Gastroesophageal sphincter (tissue), 4 donors: Measurements from ENCODE around the gene ESD. TPM values are rescaled to one million over a fixed set of nuclear protein-coding genes. Genes with fewer than 3 reads are reported as not detected.

Experiments used
- ATAC-seq: fragments of 150-250 bp; one replicate; pipeline ENCODE4 v1.9.1; 2016; ENCODE audit warnings: mild to moderate bottlenecking, moderate library complexity
- H3K27ac ChIP-seq, 4 donors: fragments of 200-600 bp; sonication (generic) in 3 of 4; 1 replicate in 3 of 4; 2 replicates in 1 of 4; pipeline ENCODE4 v1.5.1; 2016 to 2019
- H3K27me3 ChIP-seq: fragments of 200-600 bp; sonication (generic); one replicate; pipeline ENCODE4 v1.5.1; 2019
- H3K36me3 ChIP-seq, 2 donors: fragments of 200-600 bp; sonication (generic); one replicate each; pipeline ENCODE4 v1.5.1; 2019; ENCODE audit warnings: control low read depth in 1 of 2
- H3K4me1 ChIP-seq, 3 donors: fragments of 200-600 bp; sonication (generic); 1 replicate in 2 of 3; 2 replicates in 1 of 3; pipeline ENCODE4 v1.5.1; 2016 to 2019; ENCODE audit warnings: control low read depth in 2 of 3
- H3K4me3 ChIP-seq, 2 donors: fragments of 200-600 bp; sonication (generic); one replicate each; pipeline ENCODE4 v1.5.1; 2019; ENCODE audit warnings: mild to moderate bottlenecking in 1 of 2, moderate library complexity in 1 of 2
- H3K9me3 ChIP-seq, 3 donors: fragments of 200-600 bp; sonication (generic); one replicate each; pipeline ENCODE4 v1.5.1; 2017 to 2019; ENCODE audit warnings: control low read depth in 2 of 3
- EP300 ChIP-seq: sonication (generic); formaldehyde crosslinking; IDR thresholded peaks from one replicate; pipeline ENCODE4 v1.6.1; 2017; ENCODE audit warnings: antibody characterized with exemption, mild to moderate bottlenecking
- POLR2A ChIP-seq, 2 donors: fragments of 450-650 bp; IDR thresholded peaks; one replicate each; pipeline ENCODE4 v1.6.1; 2017; ENCODE audit warnings: antibody characterized with exemption in 2 of 2, mild to moderate bottlenecking in 2 of 2, moderate library complexity in 1 of 2
- POLR2AphosphoS5 ChIP-seq: sonication (generic); formaldehyde crosslinking; IDR thresholded peaks from one replicate; pipeline ENCODE4 v1.6.1; 2017; ENCODE audit warnings: antibody characterized with exemption
- WGBS, 2 donors: methylation state at CpG; one replicate each; pipeline ENCODE4 v1.1.5; 2018; ENCODE audit warnings: low coverage in 1 of 2; 5-methylcytosine and 5-hydroxymethylcytosine counted together
- total RNA-seq, 4 donors: library from RNA; depleted of rRNA; stranded (reverse); fragments of >200 nt; gene quantifications; one replicate each; pipeline ENCODE4 v1.1.0, GENCODE V29; 2016
- TF ChIP-seq, protein P1 (sequence below), 4 experiments: fragments of 200-600 bp in 2 of 4; fragments of 450-650 bp in 2 of 4; sonication (generic) in 1 of 4; IDR thresholded peaks; one replicate each; pipeline ENCODE4 v1.5.1; 2017 to 2019; ENCODE audit warnings: antibody characterized with exemption in 4 of 4, mild to moderate bottlenecking in 2 of 4, moderate library complexity in 2 of 4

ESD gene
- total RNA-seq, 4 donors from 2014 or later, result 136 to 186 (median 166) TPM

DNA sequence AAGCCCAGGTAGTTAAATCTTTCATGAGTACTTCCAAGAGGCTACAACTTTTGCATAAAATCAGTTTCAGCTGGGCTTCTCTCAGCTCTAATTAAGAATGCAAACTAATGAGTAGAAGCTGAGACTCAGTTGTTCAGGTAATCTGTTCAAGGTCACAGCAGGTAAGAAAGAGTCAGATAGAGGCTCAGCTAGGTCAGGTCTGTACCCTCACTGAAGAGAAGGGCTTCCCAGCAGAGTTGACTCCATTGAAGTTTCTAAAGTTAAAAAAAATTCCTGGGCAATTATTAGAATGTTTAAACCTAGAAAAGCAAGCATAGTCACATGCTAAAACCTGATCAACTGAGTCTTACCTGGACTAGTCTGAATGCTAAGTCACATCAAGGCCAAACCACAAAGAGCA lies 42.1 kb downstream of the ESD start:
- Histone ChIP-seq H3K9me3 (no peaks in the 10 kb centered on the region), H3K27ac (no peak overlapping the region), H3K36me3 (peaks cover 4 to 32% of the 10 kb centered on the region in 2 donors), H3K27me3 (no peaks in the 10 kb centered on the region), H3K4me1 (peaks cover 0 to 8% (median 0%) of the 10 kb centered on the region in 3 donors), H3K4me3 (no peak overlapping the region)
- ATAC-seq, result no peak
- TF ChIP-seq POLR2A (IDR thresholded peaks at IDR 0.05) (no peak), EP300 (no peak), POLR2AphosphoS5 (no peak)
- TF ChIP-seq, protein P1, sequence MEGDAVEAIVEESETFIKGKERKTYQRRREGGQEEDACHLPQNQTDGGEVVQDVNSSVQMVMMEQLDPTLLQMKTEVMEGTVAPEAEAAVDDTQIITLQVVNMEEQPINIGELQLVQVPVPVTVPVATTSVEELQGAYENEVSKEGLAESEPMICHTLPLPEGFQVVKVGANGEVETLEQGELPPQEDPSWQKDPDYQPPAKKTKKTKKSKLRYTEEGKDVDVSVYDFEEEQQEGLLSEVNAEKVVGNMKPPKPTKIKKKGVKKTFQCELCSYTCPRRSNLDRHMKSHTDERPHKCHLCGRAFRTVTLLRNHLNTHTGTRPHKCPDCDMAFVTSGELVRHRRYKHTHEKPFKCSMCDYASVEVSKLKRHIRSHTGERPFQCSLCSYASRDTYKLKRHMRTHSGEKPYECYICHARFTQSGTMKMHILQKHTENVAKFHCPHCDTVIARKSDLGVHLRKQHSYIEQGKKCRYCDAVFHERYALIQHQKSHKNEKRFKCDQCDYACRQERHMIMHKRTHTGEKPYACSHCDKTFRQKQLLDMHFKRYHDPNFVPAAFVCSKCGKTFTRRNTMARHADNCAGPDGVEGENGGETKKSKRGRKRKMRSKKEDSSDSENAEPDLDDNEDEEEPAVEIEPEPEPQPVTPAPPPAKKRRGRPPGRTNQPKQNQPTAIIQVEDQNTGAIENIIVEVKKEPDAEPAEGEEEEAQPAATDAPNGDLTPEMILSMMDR (IDR thresholded peaks at IDR 0.05), result no peak

DNA sequence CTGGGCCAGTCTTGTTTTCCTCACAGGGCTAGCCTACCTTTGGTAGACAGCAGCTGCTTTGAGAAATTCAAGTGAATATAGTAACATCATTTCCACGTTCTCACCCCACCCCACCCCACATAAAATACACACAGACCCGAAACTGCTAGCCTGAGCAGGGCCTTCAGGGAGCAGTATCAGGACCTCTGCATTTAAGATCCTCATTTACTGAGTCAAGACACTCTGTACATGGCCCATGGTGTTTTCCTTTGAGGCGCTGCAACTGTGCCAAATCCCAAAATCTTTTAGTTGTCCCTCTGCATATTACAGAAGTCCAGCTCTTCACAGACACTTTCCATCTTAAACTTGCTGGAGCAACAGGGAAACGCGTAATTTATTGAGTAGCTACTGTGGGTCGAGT lies 43.0 kb downstream of the ESD start:
- 73 to 90% methylated on average over 2 to 3 of the region's 6 CpGs for WGBS, 2 donors

DNA sequence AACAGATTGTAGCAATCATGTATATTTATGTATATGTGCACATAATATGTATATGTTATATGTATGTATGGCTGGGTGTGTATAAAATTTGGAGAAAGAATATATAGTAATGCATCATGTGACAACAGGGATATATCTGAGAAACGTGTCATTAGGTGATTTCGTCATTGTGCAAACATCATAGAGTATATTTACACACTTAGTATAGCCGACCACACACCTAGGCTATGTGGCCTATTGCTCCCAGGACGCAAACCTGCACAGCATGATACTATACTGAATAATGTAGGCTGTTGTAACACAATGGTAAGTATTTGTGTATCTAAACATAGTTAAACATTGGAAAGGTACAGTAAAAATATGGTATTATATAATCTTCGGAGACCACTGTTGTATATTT lies 43.8 kb downstream of the ESD start:
- H3K27me3 ChIP-seq, result no peaks in the 10 kb centered on the region
- TF ChIP-seq EP300 (no peak), POLR2A (IDR thresholded peaks at IDR 0.05) (no peak), POLR2AphosphoS5 (no peak)
- TF ChIP-seq, protein P1 (IDR thresholded peaks at IDR 0.05), result no peak
- no peak overlapping the region for H3K4me3 ChIP-seq
- H3K36me3 ChIP-seq, result peaks cover 4 to 47% of the 10 kb centered on the region in 2 donors
- H3K4me1 ChIP-seq, result peaks cover 0 to 8% (median 0%) of the 10 kb centered on the region in 3 donors
- H3K27ac ChIP-seq, result no peak overlapping the region
- no peaks in the 10 kb centered on the region for H3K9me3 ChIP-seq
- WGBS, 2 donors, result 73 to 82% methylated on average over 5 of the region's 5 CpGs
- no peak for ATAC-seq

More for the DNA sequence above, 43.0 kb downstream of the ESD start:
- Histone ChIP-seq H3K27me3 (no peaks in the 10 kb centered on the region), H3K27ac (no peak overlapping the region), H3K4me3 (no peak overlapping the region), H3K9me3 (no peaks in the 10 kb centered on the region), H3K36me3 (peaks cover 4 to 39% of the 10 kb centered on the region in 2 donors), H3K4me1 (peaks cover 0 to 8% (median 0%) of the 10 kb centered on the region in 3 donors)
- ATAC-seq, result no peak
- TF ChIP-seq EP300, result no peak
- no peak for TF ChIP-seq POLR2A (IDR thresholded peaks at IDR 0.05)
- TF ChIP-seq, protein P1 (IDR thresholded peaks at IDR 0.05), result no peak
- no peak for TF ChIP-seq POLR2AphosphoS5

DNA sequence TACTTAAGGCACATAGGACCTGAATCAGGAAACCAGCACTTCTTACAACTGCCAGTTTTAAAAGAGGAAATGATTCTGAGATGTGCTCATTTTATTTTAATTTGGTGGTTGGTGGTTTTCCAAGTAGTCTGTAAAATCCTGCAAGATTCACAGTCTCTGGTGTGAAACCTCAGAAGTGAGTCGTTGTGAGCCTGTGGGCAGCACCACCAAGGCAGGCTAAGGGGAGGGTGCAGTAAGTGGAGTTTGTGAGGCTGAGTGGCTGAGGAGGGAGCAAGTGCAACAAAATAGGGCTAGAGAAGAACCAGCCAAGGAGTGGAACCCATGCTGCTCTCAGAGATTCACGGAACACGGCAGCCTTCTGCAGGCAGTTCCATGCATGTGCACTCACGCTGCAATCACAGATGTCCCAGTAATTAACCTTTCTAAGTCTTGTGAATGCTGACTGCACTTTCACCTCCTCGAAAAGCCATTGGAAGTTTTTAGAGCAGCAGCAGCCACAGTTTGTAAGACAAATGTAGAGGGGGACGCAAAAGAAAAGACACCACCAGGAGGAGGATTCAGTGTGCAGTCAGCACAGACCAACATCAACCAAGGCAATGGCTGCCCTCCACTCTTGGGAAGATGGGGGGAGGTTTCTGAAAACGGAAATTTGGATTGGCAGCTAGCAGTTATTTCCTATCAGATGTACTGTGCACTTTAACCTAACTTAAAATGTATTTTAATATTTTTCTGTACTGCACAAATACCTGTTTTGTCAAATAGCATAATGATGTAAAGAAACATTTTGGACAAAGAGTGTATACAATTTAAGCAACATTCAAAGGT lies 44.9 kb downstream of the ESD start:
- ATAC-seq, result peak; percentile 46
- Histone ChIP-seq H3K9me3 (no peaks in the 10 kb centered on the region), H3K4me1 (peaks cover 0 to 3% (median 0%) of the 10 kb centered on the region in 3 donors), H3K27me3 (no peaks in the 10 kb centered on the region), H3K36me3 (peaks cover 4 to 55% of the 10 kb centered on the region in 2 donors), H3K27ac (no peak overlapping the region), H3K4me3 (no peak overlapping the region)
- WGBS, 2 donors, result 46 to 71% methylated on average over 3 to 7 of the region's 7 CpGs
- TF ChIP-seq POLR2AphosphoS5 (no peak), POLR2A (IDR thresholded peaks at IDR 0.05) (no peak), EP300 (no peak)
- TF ChIP-seq, protein P1 (IDR thresholded peaks at IDR 0.05), result no peak

DNA sequence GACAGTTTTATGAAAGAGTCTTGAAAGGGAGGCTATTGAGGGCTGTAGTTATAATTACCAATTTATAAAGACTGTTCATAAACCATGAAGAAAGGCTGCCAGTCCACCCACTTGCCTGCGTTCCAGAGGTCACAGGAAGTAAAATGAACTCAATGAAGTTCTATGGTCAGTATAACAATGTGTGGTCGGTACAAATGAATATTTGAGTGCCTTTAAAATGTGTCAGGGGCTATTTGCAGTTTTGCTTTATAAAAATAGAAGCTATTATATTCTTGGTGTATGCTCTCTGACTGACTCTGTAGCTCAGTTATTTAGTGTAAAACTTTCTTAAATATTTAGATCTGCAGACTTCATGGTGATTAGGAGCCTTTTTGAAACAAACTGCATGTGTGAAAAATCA lies 47.0 kb downstream of the ESD start:
- Histone ChIP-seq H3K27me3 (no peaks in the 10 kb centered on the region), H3K27ac (no peak overlapping the region), H3K36me3 (peaks cover 4 to 75% of the 10 kb centered on the region in 2 donors), H3K4me3 (no peak overlapping the region), H3K9me3 (no peaks in the 10 kb centered on the region), H3K4me1 (no peaks in the 10 kb centered on the region)
- TF ChIP-seq, protein P1 (IDR thresholded peaks at IDR 0.05), result no peak
- TF ChIP-seq POLR2AphosphoS5, result no peak
- TF ChIP-seq EP300, result no peak
- no peak for TF ChIP-seq POLR2A (IDR thresholded peaks at IDR 0.05)
- ATAC-seq, result no peak
- WGBS, 2 donors, result 32 to 41% methylated on average over 2 of the region's 2 CpGs
